ENCODE results near the gene BABAM2. TPM values are rescaled to one million over a fixed set of nuclear protein-coding genes. Genes with fewer than 3 reads are reported as not detected.
A peak's percentile ranks its signal among the peaks of the same experiment; 100 is the strongest.
"Not testable (repeated sequence)": the region's sequence is repeated elsewhere in the genome, so short reads cannot be mapped to it uniquely, and the experiment has no call there.

BABAM2 gene
- total and polyA plus RNA-seq, 9 of the 15 experiments (the other 6 are each of a cell fraction or from before 2014, with no cell fraction given), result 10.9 to 37.4 (median 25.6) TPM

GRCh38 chr2:28255231-28255630, 364.7 kb downstream of the BABAM2 start:
- POLR2A ChIA-PET, result interaction anchor here (0.9 kb wide), 1 partner anchor 33 kb away, joined by 3 read pairs; no protein-coding TSS in a partner anchor
- DNase-seq (ENCODE audit: extremely low read depth in 1 of 4, low spot score in 3 of 4); H2AFZ ChIP-seq (ENCODE audit: low read depth, low read length); BruUV-seq (replicated peaks); H3K4me2 ChIP-seq (ENCODE audit: insufficient read depth, low read length); H3K4me3 ChIP-seq; FAIRE-seq; H3K36me3 ChIP-seq (ENCODE audit: control insufficient read depth, insufficient read depth, low read length); H3K4me1 ChIP-seq (replicated peaks in 1 of 2; ENCODE audit: control insufficient read depth in 2 of 2, insufficient read depth in 2 of 2, low read length in 2 of 2); ATAC-seq; H3K9me1 ChIP-seq (ENCODE audit: control insufficient read depth, insufficient read depth, low read length); H3K9ac ChIP-seq (ENCODE audit: insufficient read depth in 1 of 2, low read depth in 2 of 2, low read length in 2 of 2); in situ Hi-C loops (cut with MboI); H3K9me3 ChIP-seq (replicated peaks; ENCODE audit: control insufficient read depth, insufficient read depth, low read depth, low read length); H3K27ac ChIP-seq (ENCODE audit: extremely low read depth, low read depth, low read length); H4K20me1 ChIP-seq (replicated peaks; ENCODE audit: control insufficient read depth, insufficient read depth, low read length); H3K79me2 ChIP-seq (ENCODE audit: control insufficient read depth, insufficient read depth, low read length); intact Hi-C loops (cut with micrococcal nuclease); H3K27me3 ChIP-seq (ENCODE audit: control insufficient read depth in 2 of 2, insufficient read depth in 2 of 2, low read length in 2 of 2); CTCF ChIA-PET (ENCODE audit: low intra/inter-chr PET ratio): not testable (repeated sequence)
- WGBS (ENCODE audit: insufficient coverage, low coverage, missing lambda C conversion rate), result 32% methylated on average over 4 of the region's 4 CpGs

- CTCF ChIA-PET (ENCODE audit: low intra/inter-chr PET ratio), result no interaction called here
- Histone ChIP-seq H3K79me2 (ENCODE audit: control insufficient read depth, insufficient read depth, low read length) (no peaks in the 10 kb centered on the region), H3K36me3 (ENCODE audit: control insufficient read depth, insufficient read depth, low read length) (no peaks in the 10 kb centered on the region), H3K4me1 (replicated peaks in 1 of 2; ENCODE audit: control insufficient read depth in 2 of 2, insufficient read depth in 2 of 2, low read length in 2 of 2) (no peaks in the 10 kb centered on the region), H3K27me3 (ENCODE audit: control insufficient read depth in 2 of 2, insufficient read depth in 2 of 2, low read length in 2 of 2) (no peaks in the 10 kb centered on the region), H3K9ac (ENCODE audit: insufficient read depth in 1 of 2, low read depth in 2 of 2, low read length in 2 of 2) (no peak overlapping the region), H3K9me1 (ENCODE audit: control insufficient read depth, insufficient read depth, low read length) (no peaks in the 10 kb centered on the region), H2AFZ (ENCODE audit: low read depth, low read length) (no peak overlapping the region), H3K4me3 (no peak overlapping the region), H3K9me3 (replicated peaks; ENCODE audit: control insufficient read depth, insufficient read depth, low read depth, low read length) (no peaks in the 10 kb centered on the region), H4K20me1 (replicated peaks; ENCODE audit: control insufficient read depth, insufficient read depth, low read length) (no peaks in the 10 kb centered on the region), H3K4me2 (ENCODE audit: insufficient read depth, low read length) (no peak overlapping the region), H3K27ac (ENCODE audit: extremely low read depth, low read depth, low read length) (no peak overlapping the region)
- WGBS (ENCODE audit: insufficient coverage, low coverage, missing lambda C conversion rate), result 4% methylated on average over 3 of the region's 3 CpGs
- in situ Hi-C loops (cut with MboI), result no loop called here
- no peak for ATAC-seq
- no TSS peak for BruUV-seq (replicated peaks)
- TF ChIP-seq, protein P1, sequence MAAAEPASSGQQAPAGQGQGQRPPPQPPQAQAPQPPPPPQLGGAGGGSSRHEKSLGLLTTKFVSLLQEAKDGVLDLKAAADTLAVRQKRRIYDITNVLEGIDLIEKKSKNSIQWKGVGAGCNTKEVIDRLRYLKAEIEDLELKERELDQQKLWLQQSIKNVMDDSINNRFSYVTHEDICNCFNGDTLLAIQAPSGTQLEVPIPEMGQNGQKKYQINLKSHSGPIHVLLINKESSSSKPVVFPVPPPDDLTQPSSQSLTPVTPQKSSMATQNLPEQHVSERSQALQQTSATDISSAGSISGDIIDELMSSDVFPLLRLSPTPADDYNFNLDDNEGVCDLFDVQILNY (CRISPR knock-in tag; IDR thresholded peaks at IDR 0.05), result no peak
- TF ChIP-seq, protein P2, sequence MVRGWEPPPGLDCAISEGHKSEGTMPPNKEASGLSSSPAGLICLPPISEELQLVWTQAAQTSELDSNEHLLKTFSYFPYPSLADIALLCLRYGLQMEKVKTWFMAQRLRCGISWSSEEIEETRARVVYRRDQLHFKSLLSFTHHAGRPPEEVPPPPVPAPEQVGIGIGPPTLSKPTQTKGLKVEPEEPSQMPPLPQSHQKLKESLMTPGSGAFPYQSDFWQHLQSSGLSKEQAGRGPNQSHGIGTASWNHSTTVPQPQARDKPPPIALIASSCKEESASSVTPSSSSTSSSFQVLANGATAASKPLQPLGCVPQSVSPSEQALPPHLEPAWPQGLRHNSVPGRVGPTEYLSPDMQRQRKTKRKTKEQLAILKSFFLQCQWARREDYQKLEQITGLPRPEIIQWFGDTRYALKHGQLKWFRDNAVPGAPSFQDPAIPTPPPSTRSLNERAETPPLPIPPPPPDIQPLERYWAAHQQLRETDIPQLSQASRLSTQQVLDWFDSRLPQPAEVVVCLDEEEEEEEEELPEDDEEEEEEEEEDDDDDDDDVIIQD (CRISPR knock-in tag; IDR thresholded peaks at IDR 0.05), result no peak
- no peak for TF ChIP-seq SIX5 (IDR thresholded peaks at IDR 0.05; ENCODE audit: borderline replicate concordance in 1 of 2, insufficient read depth in 1 of 2, low read depth in 1 of 2, low read length in 2 of 2)
- TF ChIP-seq ZNF165 (CRISPR knock-in tag; IDR thresholded peaks at IDR 0.05; ENCODE audit: borderline replicate concordance), result no peak
- TF ChIP-seq ZNF316 (IDR thresholded peaks at IDR 0.05), result peak; percentile 33; the same call in 1 of the 2 replicates
- no peak for TF ChIP-seq TAL1 (IDR thresholded peaks at IDR 0.05)
- intact Hi-C loops (cut with micrococcal nuclease), result no loop called here
- POLR2A ChIA-PET, result no interaction called here
- no peak for FAIRE-seq
- DNase-seq (ENCODE audit: extremely low read depth in 1 of 4, low spot score in 3 of 4), result no peak
Measured at GRCh38 chr2:28257182-28257581, 366.7 kb downstream of the BABAM2 start.

- CTCF ChIA-PET (ENCODE audit: low intra/inter-chr PET ratio); H3K36me3 ChIP-seq (ENCODE audit: control insufficient read depth, insufficient read depth, low read length); H3K27ac ChIP-seq (ENCODE audit: extremely low read depth, low read depth, low read length); BruUV-seq (replicated peaks); intact Hi-C loops (cut with micrococcal nuclease); H3K4me3 ChIP-seq; H3K9ac ChIP-seq (ENCODE audit: insufficient read depth in 1 of 2, low read depth in 2 of 2, low read length in 2 of 2); H3K4me1 ChIP-seq (replicated peaks in 1 of 2; ENCODE audit: control insufficient read depth in 2 of 2, insufficient read depth in 2 of 2, low read length in 2 of 2); in situ Hi-C loops (cut with MboI); H3K9me3 ChIP-seq (replicated peaks; ENCODE audit: control insufficient read depth, insufficient read depth, low read depth, low read length); H4K20me1 ChIP-seq (replicated peaks; ENCODE audit: control insufficient read depth, insufficient read depth, low read length); POLR2A ChIA-PET; H3K79me2 ChIP-seq (ENCODE audit: control insufficient read depth, insufficient read depth, low read length); ATAC-seq; H3K9me1 ChIP-seq (ENCODE audit: control insufficient read depth, insufficient read depth, low read length); FAIRE-seq; H3K27me3 ChIP-seq (ENCODE audit: control insufficient read depth in 2 of 2, insufficient read depth in 2 of 2, low read length in 2 of 2); H3K4me2 ChIP-seq (ENCODE audit: insufficient read depth, low read length); DNase-seq (ENCODE audit: extremely low read depth in 1 of 4, low spot score in 3 of 4); H2AFZ ChIP-seq (ENCODE audit: low read depth, low read length): not testable (repeated sequence)
- 56% methylated on average over 4 of the region's 5 CpGs for WGBS (ENCODE audit: insufficient coverage, low coverage, missing lambda C conversion rate)
Measured at GRCh38 chr2:28259226-28259625, 368.7 kb downstream of the BABAM2 start.
